Measurements from ENCODE around the gene NINL. TPM values are rescaled to one million over a fixed set of nuclear protein-coding genes. Genes with fewer than 3 reads are reported as not detected.

NINL gene
- total and polyA plus RNA-seq, 2 of the 8 experiments (the other 6 are each of a cell fraction or from before 2014, with no cell fraction given), result 15.3 to 30.0 TPM

DNA sequence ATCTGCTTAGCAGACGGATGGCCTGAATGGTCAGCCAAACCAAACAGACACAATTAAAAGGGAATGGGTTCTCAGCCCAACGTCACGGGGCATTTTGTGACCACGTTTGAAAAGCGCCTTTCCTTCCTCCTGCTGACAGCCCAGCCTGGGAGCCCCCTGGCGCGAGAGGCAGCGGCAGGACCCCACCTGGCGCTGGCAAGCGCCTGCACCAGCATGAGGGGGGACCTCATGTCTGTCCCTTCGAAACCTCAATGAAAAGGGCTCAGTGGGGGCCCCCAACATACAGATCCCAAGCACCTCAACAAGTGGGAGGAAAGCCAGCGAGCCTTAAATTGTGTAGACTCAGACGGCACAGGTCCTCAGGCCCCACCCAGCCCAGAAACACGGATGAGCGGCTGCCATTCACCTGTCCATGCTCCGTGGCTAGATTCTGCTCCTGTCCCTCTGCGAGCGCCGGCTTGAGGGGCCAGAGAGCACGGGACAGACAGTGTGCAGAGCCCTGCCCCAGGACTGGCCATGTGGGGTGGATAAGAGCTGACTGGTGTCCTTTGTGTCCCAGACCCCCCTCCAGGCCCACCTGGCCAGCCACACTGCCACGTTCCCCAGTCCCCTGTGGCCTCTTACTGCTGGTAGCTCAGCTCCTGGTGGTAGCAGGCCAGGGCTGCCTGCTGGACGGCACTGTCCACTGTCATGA is 87.6 kb downstream of the NINL start:
- no peak overlapping the region for H3K14ac ChIP-seq (ENCODE audit: insufficient read length)
- no peak for DNase-seq (ENCODE audit: low read depth in 1 of 2, low spot score in 2 of 2)
- 89% methylated on average over 22 of the region's 22 CpGs; no CpG with 5 or more reads in 1 of the 2 experiments for WGBS, 2 experiments (ENCODE audit: extremely low coverage in 1 of 2, insufficient coverage in 1 of 2, insufficient read length in 1 of 2, insufficient replicate concordance in 2 of 2, low coverage in 1 of 2, low lambda C conversion rate in 2 of 2, missing lambda C conversion rate in 1 of 2)
- no peaks in the 10 kb centered on the region for H3K23me2 ChIP-seq (ENCODE audit: low read depth, low read length)
- H2BK12ac ChIP-seq (ENCODE audit: low read depth, low read length), result no peak overlapping the region
- no peak overlapping the region for H3K4ac ChIP-seq (replicated peaks; ENCODE audit: insufficient read length, low read depth, low read length)
- H2AFZ ChIP-seq (ENCODE audit: low read length), result no peak overlapping the region
- no peak overlapping the region for H3K23ac ChIP-seq (ENCODE audit: insufficient read length)
- H3K4me2 ChIP-seq (ENCODE audit: insufficient read depth in 1 of 2, low read depth in 2 of 2, low read length in 2 of 2), result no peak overlapping the region
- no peak overlapping the region for H4K8ac ChIP-seq (ENCODE audit: extremely low read depth, insufficient read depth, low read length)
- H3K79me2 ChIP-seq (ENCODE audit: control insufficient read depth in 1 of 2, insufficient read depth in 2 of 2, low read length in 2 of 2), result no peaks in the 10 kb centered on the region
- H3K27me3 ChIP-seq (replicated peaks in 1 of 4; ENCODE audit: control insufficient read depth in 3 of 4, extremely low read depth in 1 of 4, insufficient read depth in 3 of 4, low read length in 3 of 4), result no peaks in the 10 kb centered on the region
- TF ChIP-seq RXRA (IDR thresholded peaks at IDR 0.05; ENCODE audit: insufficient read depth, low read depth, low read length) (no peak), KDM4A (IDR thresholded peaks at IDR 0.05; ENCODE audit: low read depth, low read length, severe bottlenecking) (no peak), SUZ12 (IDR thresholded peaks at IDR 0.05; ENCODE audit: low read length) (no peak), SIRT6 (IDR thresholded peaks at IDR 0.05; ENCODE audit: low read length) (no peak), SIX5 (IDR thresholded peaks at IDR 0.05; ENCODE audit: low read depth, low read length) (no peak)
- CTCF ChIA-PET (ENCODE audit: partially characterized antibody), result interaction anchor here (1.4 to 2.6 kb wide), 2 partner anchors 16 to 43 kb away, joined by 4 to 8 read pairs; no protein-coding TSS in a partner anchor
- no peak overlapping the region for H3K56ac ChIP-seq (replicated peaks; ENCODE audit: insufficient read length, low read depth, low read length)
- H2BK120ac ChIP-seq (replicated peaks; ENCODE audit: low read depth, low read length), result no peak overlapping the region
- H4K91ac ChIP-seq (replicated peaks; ENCODE audit: insufficient read length, low read length), result no peak overlapping the region
- peaks cover 0 to 3% of the 10 kb centered on the region in 2 experiments for H4K20me1 ChIP-seq (replicated peaks in 1 of 2; ENCODE audit: control insufficient read depth in 1 of 2, insufficient read depth in 2 of 2, low read length in 2 of 2)
- H2BK15ac ChIP-seq (ENCODE audit: low read length), result no peak overlapping the region
- no peak overlapping the region for H2BK5ac ChIP-seq (ENCODE audit: low read depth, low read length)
- H3K4me1 ChIP-seq (replicated peaks in 1 of 4; ENCODE audit: control insufficient read depth in 3 of 4, insufficient read depth in 4 of 4, low read length in 3 of 4), result no peaks in the 10 kb centered on the region; a peak in 1 of 7 replicates
- H3K36me3 ChIP-seq (ENCODE audit: control insufficient read depth in 2 of 4, insufficient read depth in 4 of 4, low read length in 3 of 4), result peaks cover 0 to 4% (median 0%) of the 10 kb centered on the region in 4 experiments; a peak in 2 of 8 replicates
- no peak overlapping the region for H3K9ac ChIP-seq (replicated peaks in 1 of 4; ENCODE audit: extremely low read depth in 1 of 4, low read depth in 3 of 4, low read length in 3 of 4)
- H3K9me3 ChIP-seq (ENCODE audit: insufficient read depth in 2 of 2, low read depth in 1 of 2, low read length in 1 of 2), result no peaks in the 10 kb centered on the region
- no peak for FAIRE-seq
- H3K79me1 ChIP-seq (ENCODE audit: low read depth, low read length), result no peaks in the 10 kb centered on the region
- no peak overlapping the region for H2BK20ac ChIP-seq (ENCODE audit: low read length)
- H4K5ac ChIP-seq (ENCODE audit: insufficient read length, low read depth, low read length), result no peak overlapping the region
- H3K18ac ChIP-seq (ENCODE audit: extremely low read depth, low read length), result no peak overlapping the region
- H2AK5ac ChIP-seq (ENCODE audit: low read depth, low read length), result no peak overlapping the region
- no peak overlapping the region for H3K27ac ChIP-seq (ENCODE audit: low read depth, low read length)
- H3K4me3 ChIP-seq (ENCODE audit: extremely low read depth in 1 of 4, insufficient read depth in 2 of 4, low read depth in 3 of 4, low read length in 4 of 4), result no peak overlapping the region
- POLR2A ChIA-PET (ENCODE audit: partially characterized antibody), result interaction anchor here (0.6 kb wide), 1 partner anchor 32 kb away, joined by 3 read pairs; no protein-coding TSS in a partner anchor
